Measurements from ENCODE around the gene MTUS2.

The MTUS2 gene

GRCh38 chr13:29494520-29494919 lies 674.4 kb downstream of the MTUS2 start:
- no peak for TF ChIP-seq PAX5 (IDR thresholded peaks at IDR 0.05; ENCODE audit: insufficient read depth, low read length, severe bottlenecking)
- TF ChIP-seq POU2F2 (IDR thresholded peaks at IDR 0.05; ENCODE audit: low read depth, low read length): no peak
- TF ChIP-seq POLR2A (IDR thresholded peaks at IDR 0.05; ENCODE audit: low read depth, low read length): no peak
- no peak for TF ChIP-seq POLR2AphosphoS5 (IDR thresholded peaks at IDR 0.05; ENCODE audit: low read depth, low read length)
- no peak for TF ChIP-seq SPI1 (IDR thresholded peaks at IDR 0.05; ENCODE audit: low read depth, low read length)
- TF ChIP-seq TAF1 (IDR thresholded peaks at IDR 0.05; ENCODE audit: low read depth, low read length): no peak
- FAIRE-seq: no peak
- DNase-seq (ENCODE audit: insufficient read length, low spot score): no peak

GRCh38 chr13:29496241-29496712 lies 676.1 kb downstream of the MTUS2 start:
- TF ChIP-seq POLR2AphosphoS5 (IDR thresholded peaks at IDR 0.05; ENCODE audit: low read depth, low read length) (no peak), POU2F2 (IDR thresholded peaks at IDR 0.05; ENCODE audit: low read depth, low read length) (no peak), PAX5 (IDR thresholded peaks at IDR 0.05; ENCODE audit: insufficient read depth, low read length, severe bottlenecking) (no peak), POLR2A (IDR thresholded peaks at IDR 0.05; ENCODE audit: low read depth, low read length) (no peak), SPI1 (IDR thresholded peaks at IDR 0.05; ENCODE audit: low read depth, low read length) (peak; percentile 81), TAF1 (IDR thresholded peaks at IDR 0.05; ENCODE audit: low read depth, low read length) (no peak)
- peak; percentile 83 for FAIRE-seq
- DNase-seq (ENCODE audit: insufficient read length, low spot score): peak; percentile 48

GRCh38 chr13:29497137-29497654 lies 677.1 kb downstream of the MTUS2 start:
- FAIRE-seq (no peak), DNase-seq (ENCODE audit: insufficient read length, low spot score) (no peak)
- TF ChIP-seq PAX5 (IDR thresholded peaks at IDR 0.05; ENCODE audit: insufficient read depth, low read length, severe bottlenecking) (no peak), POLR2A (IDR thresholded peaks at IDR 0.05; ENCODE audit: low read depth, low read length) (no peak), TAF1 (IDR thresholded peaks at IDR 0.05; ENCODE audit: low read depth, low read length) (no peak), POLR2AphosphoS5 (IDR thresholded peaks at IDR 0.05; ENCODE audit: low read depth, low read length) (no peak), POU2F2 (IDR thresholded peaks at IDR 0.05; ENCODE audit: low read depth, low read length) (no peak), SPI1 (IDR thresholded peaks at IDR 0.05; ENCODE audit: low read depth, low read length) (no peak)

- FAIRE-seq (no peak), DNase-seq (ENCODE audit: insufficient read length, low spot score) (no peak)
- TF ChIP-seq TAF1 (IDR thresholded peaks at IDR 0.05; ENCODE audit: low read depth, low read length): no peak
- TF ChIP-seq POLR2AphosphoS5 (IDR thresholded peaks at IDR 0.05; ENCODE audit: low read depth, low read length): no peak
- no peak for TF ChIP-seq PAX5 (IDR thresholded peaks at IDR 0.05; ENCODE audit: insufficient read depth, low read length, severe bottlenecking)
- no peak for TF ChIP-seq POU2F2 (IDR thresholded peaks at IDR 0.05; ENCODE audit: low read depth, low read length)
- TF ChIP-seq SPI1 (IDR thresholded peaks at IDR 0.05; ENCODE audit: low read depth, low read length): no peak
- no peak for TF ChIP-seq POLR2A (IDR thresholded peaks at IDR 0.05; ENCODE audit: low read depth, low read length)
Observed at GRCh38 chr13:29498426-29499040, 678.4 kb downstream of the MTUS2 start.

- TF ChIP-seq POLR2AphosphoS5 (IDR thresholded peaks at IDR 0.05; ENCODE audit: low read depth, low read length): no peak
- TF ChIP-seq TAF1 (IDR thresholded peaks at IDR 0.05; ENCODE audit: low read depth, low read length): no peak
- TF ChIP-seq SPI1 (IDR thresholded peaks at IDR 0.05; ENCODE audit: low read depth, low read length): no peak
- FAIRE-seq (no peak), DNase-seq (ENCODE audit: insufficient read length, low spot score) (no peak)
Observed at GRCh38 chr13:29499506-29500165, 679.5 kb downstream of the MTUS2 start.

- FAIRE-seq: no peak
- DNase-seq (ENCODE audit: insufficient read length, low spot score): no peak
- TF ChIP-seq POU2F2 (IDR thresholded peaks at IDR 0.05; ENCODE audit: low read depth, low read length) (no peak), POLR2A (IDR thresholded peaks at IDR 0.05; ENCODE audit: low read depth, low read length) (no peak), SPI1 (IDR thresholded peaks at IDR 0.05; ENCODE audit: low read depth, low read length) (no peak), TAF1 (IDR thresholded peaks at IDR 0.05; ENCODE audit: low read depth, low read length) (no peak), POLR2AphosphoS5 (IDR thresholded peaks at IDR 0.05; ENCODE audit: low read depth, low read length) (no peak), PAX5 (IDR thresholded peaks at IDR 0.05; ENCODE audit: insufficient read depth, low read length, severe bottlenecking) (no peak)
Observed at GRCh38 chr13:29500386-29500785, 680.2 kb downstream of the MTUS2 start.

GRCh38 chr13:29501674-29502073 lies 681.5 kb downstream of the MTUS2 start:
- DNase-seq (ENCODE audit: insufficient read length, low spot score): no peak
- no peak for TF ChIP-seq POU2F2 (IDR thresholded peaks at IDR 0.05; ENCODE audit: low read depth, low read length)
- TF ChIP-seq POLR2A (IDR thresholded peaks at IDR 0.05; ENCODE audit: low read depth, low read length): no peak
- no peak for TF ChIP-seq SPI1 (IDR thresholded peaks at IDR 0.05; ENCODE audit: low read depth, low read length)
- TF ChIP-seq POLR2AphosphoS5 (IDR thresholded peaks at IDR 0.05; ENCODE audit: low read depth, low read length): no peak
- no peak for TF ChIP-seq PAX5 (IDR thresholded peaks at IDR 0.05; ENCODE audit: insufficient read depth, low read length, severe bottlenecking)
- no peak for TF ChIP-seq TAF1 (IDR thresholded peaks at IDR 0.05; ENCODE audit: low read depth, low read length)
- FAIRE-seq: no peak

GRCh38 chr13:29502391-29503008 lies 682.4 kb downstream of the MTUS2 start:
- no peak for TF ChIP-seq PAX5 (IDR thresholded peaks at IDR 0.05; ENCODE audit: insufficient read depth, low read length, severe bottlenecking)
- TF ChIP-seq SPI1 (IDR thresholded peaks at IDR 0.05; ENCODE audit: low read depth, low read length): no peak
- TF ChIP-seq POLR2AphosphoS5 (IDR thresholded peaks at IDR 0.05; ENCODE audit: low read depth, low read length): no peak
- TF ChIP-seq POU2F2 (IDR thresholded peaks at IDR 0.05; ENCODE audit: low read depth, low read length): no peak
- no peak for TF ChIP-seq POLR2A (IDR thresholded peaks at IDR 0.05; ENCODE audit: low read depth, low read length)
- no peak for TF ChIP-seq TAF1 (IDR thresholded peaks at IDR 0.05; ENCODE audit: low read depth, low read length)
- FAIRE-seq: no peak

More at GRCh38 chr13:29502391-29503008, 682.4 kb downstream of the MTUS2 start:
- DNase-seq (ENCODE audit: insufficient read length, low spot score): no peak
